Hepatocyte (in vitro differentiated cells): ENCODE data around the gene OPA3.

Experiments
- CTCF ChIP-seq: fragments of 200-600 bp; sonication (generic); IDR thresholded peaks from 2 replicates; pipeline ENCODE4 v1.5.1; 2016; ENCODE audit warnings: antibody characterized with exemption, mild to moderate bottlenecking; ENCODE audit not compliant: poor library complexity
- EZH2 ChIP-seq: fragments of 200-600 bp; sonication (generic); IDR thresholded peaks from 2 replicates; pipeline ENCODE4 v1.6.1; 2016; ENCODE audit warnings: antibody characterized with exemption, mild to moderate bottlenecking, borderline replicate concordance
- EZH2phosphoT487 ChIP-seq: fragments of 200-600 bp; sonication (generic); IDR thresholded peaks from one replicate; pipeline ENCODE4 v1.6.1; 2018; ENCODE audit warnings: antibody characterized with exemption, mild to moderate bottlenecking, low read depth, moderate library complexity; ENCODE audit not compliant: unreplicated experiment, severe bottlenecking

- TF ChIP-seq CTCF (peak; percentile 77), EZH2 (no peak), EZH2phosphoT487 (no peak)
Observed at GRCh38 chr19:45523642-45524256, 60.9 kb downstream of the OPA3 start.
